ENCODE results near the gene KRT35.

The KRT35 gene

GRCh38 chr17:41516147-41516829 lies 35.3 kb upstream of the KRT35 start:
- Histone ChIP-seq H3K4me3 (ENCODE audit: low read length) (no peak overlapping the region), H3K27me3 (ENCODE audit: control insufficient read depth, low read length) (no peaks in the 10 kb centered on the region), H3K27ac (ENCODE audit: low read depth, low read length) (no peak overlapping the region), H4K20me1 (ENCODE audit: control insufficient read depth, insufficient read depth, low read depth, low read length) (no peaks in the 10 kb centered on the region), H3K4me2 (ENCODE audit: low read length) (no peak overlapping the region), H3K79me2 (ENCODE audit: control insufficient read depth, low read length) (no peaks in the 10 kb centered on the region), H3F3A (ENCODE audit: control insufficient read depth, insufficient read depth) (no peaks in the 10 kb centered on the region), H3K9me3 (ENCODE audit: control insufficient read depth, insufficient read depth, low read length) (no peaks in the 10 kb centered on the region), H3K9me2 (replicated peaks; ENCODE audit: control insufficient read depth, low read length) (no peaks in the 10 kb centered on the region), H3K4me1 (ENCODE audit: control insufficient read depth, low read length) (no peaks in the 10 kb centered on the region), H3K36me3 (ENCODE audit: control insufficient read depth, low read length) (no peaks in the 10 kb centered on the region)
- no peak for TF ChIP-seq EZH2phosphoT487 (IDR thresholded peaks at IDR 0.05; ENCODE audit: borderline replicate concordance, low read length)
- TF ChIP-seq CTCF (IDR thresholded peaks at IDR 0.05; ENCODE audit: low read depth, low read length, poor library complexity, severe bottlenecking), result no peak

GRCh38 chr17:41513168-41513547 lies 32.2 kb upstream of the KRT35 start:
- H3K4me2 ChIP-seq (ENCODE audit: low read length), result no peak overlapping the region
- H3K27ac ChIP-seq (ENCODE audit: low read depth, low read length), result no peak overlapping the region
- H3K79me2 ChIP-seq (ENCODE audit: control insufficient read depth, low read length), result no peaks in the 10 kb centered on the region
- no peaks in the 10 kb centered on the region for H3K9me3 ChIP-seq (ENCODE audit: control insufficient read depth, insufficient read depth, low read length)
- no peaks in the 10 kb centered on the region for H3K27me3 ChIP-seq (ENCODE audit: control insufficient read depth, low read length)
- no peaks in the 10 kb centered on the region for H3K4me1 ChIP-seq (ENCODE audit: control insufficient read depth, low read length)
- no peaks in the 10 kb centered on the region for H4K20me1 ChIP-seq (ENCODE audit: control insufficient read depth, insufficient read depth, low read depth, low read length)
- H3K9me2 ChIP-seq (replicated peaks; ENCODE audit: control insufficient read depth, low read length), result no peaks in the 10 kb centered on the region
- H3K4me3 ChIP-seq (ENCODE audit: low read length), result no peak overlapping the region
- H3F3A ChIP-seq (ENCODE audit: control insufficient read depth, insufficient read depth), result no peaks in the 10 kb centered on the region
- TF ChIP-seq CTCF (IDR thresholded peaks at IDR 0.05; ENCODE audit: low read depth, low read length, poor library complexity, severe bottlenecking), result no peak
- TF ChIP-seq EZH2phosphoT487 (IDR thresholded peaks at IDR 0.05; ENCODE audit: borderline replicate concordance, low read length), result no peak
- H3K36me3 ChIP-seq (ENCODE audit: control insufficient read depth, low read length), result no peaks in the 10 kb centered on the region

GRCh38 chr17:41512546-41513167 lies 31.7 kb upstream of the KRT35 start:
- Histone ChIP-seq H3K4me2 (ENCODE audit: low read length) (no peak overlapping the region), H3K4me3 (ENCODE audit: low read length) (no peak overlapping the region), H3K4me1 (ENCODE audit: control insufficient read depth, low read length) (no peaks in the 10 kb centered on the region), H3K27me3 (ENCODE audit: control insufficient read depth, low read length) (no peaks in the 10 kb centered on the region), H3K36me3 (ENCODE audit: control insufficient read depth, low read length) (no peaks in the 10 kb centered on the region), H4K20me1 (ENCODE audit: control insufficient read depth, insufficient read depth, low read depth, low read length) (no peaks in the 10 kb centered on the region), H3K9me2 (replicated peaks; ENCODE audit: control insufficient read depth, low read length) (no peaks in the 10 kb centered on the region), H3K9me3 (ENCODE audit: control insufficient read depth, insufficient read depth, low read length) (no peaks in the 10 kb centered on the region), H3F3A (ENCODE audit: control insufficient read depth, insufficient read depth) (no peaks in the 10 kb centered on the region), H3K79me2 (ENCODE audit: control insufficient read depth, low read length) (no peaks in the 10 kb centered on the region), H3K27ac (ENCODE audit: low read depth, low read length) (no peak overlapping the region)
- TF ChIP-seq EZH2phosphoT487 (IDR thresholded peaks at IDR 0.05; ENCODE audit: borderline replicate concordance, low read length), result no peak
- no peak for TF ChIP-seq CTCF (IDR thresholded peaks at IDR 0.05; ENCODE audit: low read depth, low read length, poor library complexity, severe bottlenecking)

Measured in DOHH2 (cell line).